ENCODE results near the gene TMCC1.

DNA sequence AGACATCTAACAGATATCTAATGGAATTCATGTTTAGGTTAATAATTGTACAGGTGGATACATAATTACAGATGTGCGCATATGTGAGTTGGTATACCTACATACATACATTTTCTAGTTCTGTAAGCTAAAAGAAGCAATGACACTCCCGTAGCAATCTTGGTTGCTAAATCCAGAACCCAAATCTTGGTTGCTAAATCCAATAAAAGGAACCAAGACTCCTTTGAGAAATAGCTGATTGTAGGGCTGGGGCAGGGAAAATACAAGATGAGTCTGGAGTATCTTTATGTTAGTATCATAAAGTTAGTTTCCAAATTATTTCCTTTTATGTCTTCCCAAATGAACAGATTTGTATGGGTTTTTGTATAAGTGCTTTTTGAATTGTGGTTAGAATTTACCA is 135.2 kb downstream of the TMCC1 start:
- TF ChIP-seq, protein P1, sequence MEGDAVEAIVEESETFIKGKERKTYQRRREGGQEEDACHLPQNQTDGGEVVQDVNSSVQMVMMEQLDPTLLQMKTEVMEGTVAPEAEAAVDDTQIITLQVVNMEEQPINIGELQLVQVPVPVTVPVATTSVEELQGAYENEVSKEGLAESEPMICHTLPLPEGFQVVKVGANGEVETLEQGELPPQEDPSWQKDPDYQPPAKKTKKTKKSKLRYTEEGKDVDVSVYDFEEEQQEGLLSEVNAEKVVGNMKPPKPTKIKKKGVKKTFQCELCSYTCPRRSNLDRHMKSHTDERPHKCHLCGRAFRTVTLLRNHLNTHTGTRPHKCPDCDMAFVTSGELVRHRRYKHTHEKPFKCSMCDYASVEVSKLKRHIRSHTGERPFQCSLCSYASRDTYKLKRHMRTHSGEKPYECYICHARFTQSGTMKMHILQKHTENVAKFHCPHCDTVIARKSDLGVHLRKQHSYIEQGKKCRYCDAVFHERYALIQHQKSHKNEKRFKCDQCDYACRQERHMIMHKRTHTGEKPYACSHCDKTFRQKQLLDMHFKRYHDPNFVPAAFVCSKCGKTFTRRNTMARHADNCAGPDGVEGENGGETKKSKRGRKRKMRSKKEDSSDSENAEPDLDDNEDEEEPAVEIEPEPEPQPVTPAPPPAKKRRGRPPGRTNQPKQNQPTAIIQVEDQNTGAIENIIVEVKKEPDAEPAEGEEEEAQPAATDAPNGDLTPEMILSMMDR (IDR thresholded peaks at IDR 0.05): no peak
- TF ChIP-seq POLR2AphosphoS5 (IDR thresholded peaks at IDR 0.05): no peak
